Activated T-helper 17 cell treated with anti-CD3 and anti-CD28 coated beads, Interleukin-2, amount 50 U/mL, for 72 hours (primary cell): Measurements from ENCODE around the gene LRRC23. TPM values are rescaled to one million over a fixed set of nuclear protein-coding genes. Genes with fewer than 3 reads are reported as not detected.

ENCODE experiments used
- ATAC-seq: fragments of 150-1000 bp; cut with Tn5 transposase; replicated peaks from 2 replicates; pipeline ENCODE4 v1.10.0; 2021; ENCODE audit warnings: mild to moderate bottlenecking, moderate library complexity
- H3K27ac Mint-ChIP-seq: one replicate; pipeline ENCODE4 v1.8.0; 2022; ENCODE audit warnings: mixed read lengths
- H3K27me3 Mint-ChIP-seq: one replicate; pipeline ENCODE4 v1.8.0; 2022; ENCODE audit warnings: mixed read lengths
- H3K36me3 Mint-ChIP-seq: one replicate; pipeline ENCODE4 v1.8.0; 2022; ENCODE audit warnings: low read depth, mild to moderate bottlenecking, mixed read lengths
- H3K4me1 Mint-ChIP-seq: one replicate; pipeline ENCODE4 v1.8.0; 2022; ENCODE audit warnings: mixed read lengths
- H3K4me3 Mint-ChIP-seq: one replicate; pipeline ENCODE4 v1.8.0; 2022; ENCODE audit warnings: mild to moderate bottlenecking, mixed read lengths
- H3K9me3 Mint-ChIP-seq: one replicate; pipeline ENCODE4 v1.8.0; 2022; ENCODE audit warnings: mixed read lengths
- total RNA-seq, 2 donors: library from RNA; stranded (reverse); gene quantifications; one replicate each; pipeline ENCODE4 v1.2.3, GENCODE V29; 2022

The LRRC23 gene
- total RNA-seq, 2 donors from 2014 or later, result 4.4 to 7.6 TPM

DNA sequence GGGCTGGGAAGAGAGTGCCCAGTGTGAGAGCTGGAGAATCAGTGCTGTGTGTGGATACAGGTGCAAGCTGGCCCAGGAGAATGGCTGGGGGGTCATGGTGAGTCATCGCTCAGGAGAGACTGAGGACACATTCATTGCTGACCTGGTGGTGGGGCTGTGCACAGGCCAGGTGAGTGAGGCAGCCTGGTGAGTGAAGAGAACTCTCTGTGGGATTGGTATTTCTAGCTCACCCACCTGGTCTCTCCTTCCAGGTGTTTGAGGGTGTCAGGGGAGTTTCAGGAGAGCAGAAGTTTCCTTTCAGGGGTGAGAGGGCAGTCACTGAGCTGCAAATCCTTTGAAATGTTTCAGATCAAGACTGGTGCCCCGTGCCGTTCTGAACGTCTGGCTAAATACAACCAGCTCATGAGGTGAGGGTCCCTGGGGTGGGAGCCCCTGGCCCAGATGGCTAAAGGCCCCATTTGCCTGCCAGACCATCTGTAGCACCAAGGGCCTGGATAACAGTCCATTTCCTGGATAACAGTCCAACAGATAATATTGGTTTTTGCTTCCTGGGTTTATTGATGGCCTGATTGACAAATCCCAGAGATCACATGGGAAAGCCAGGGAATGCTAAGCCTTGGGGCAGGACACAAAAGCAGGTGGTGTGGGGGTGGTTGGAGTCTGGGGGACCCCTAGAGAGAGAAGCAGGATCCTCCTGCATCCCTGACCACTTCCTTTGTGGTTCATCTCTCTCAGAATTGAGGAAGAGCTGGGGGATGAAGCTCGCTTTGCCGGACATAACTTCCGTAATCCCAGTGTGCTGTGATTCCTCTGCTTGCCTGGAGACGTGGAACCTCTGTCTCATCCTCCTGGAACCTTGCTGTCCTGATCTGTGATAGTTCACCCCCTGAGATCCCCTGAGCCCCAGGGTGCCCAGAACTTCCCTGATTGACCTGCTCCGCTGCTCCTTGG is 17.6 kb downstream of the LRRC23 start:
- peak overlapping the region; percentile 98 for H3K27ac Mint-ChIP-seq
- no peaks in the 10 kb centered on the region for H3K27me3 Mint-ChIP-seq
- no peak for ATAC-seq
- H3K4me3 Mint-ChIP-seq, result no peak overlapping the region
- peaks cover 84% of the 10 kb centered on the region for H3K36me3 Mint-ChIP-seq
- no peaks in the 10 kb centered on the region for H3K9me3 Mint-ChIP-seq
- peaks cover 40% of the 10 kb centered on the region for H3K4me1 Mint-ChIP-seq

DNA sequence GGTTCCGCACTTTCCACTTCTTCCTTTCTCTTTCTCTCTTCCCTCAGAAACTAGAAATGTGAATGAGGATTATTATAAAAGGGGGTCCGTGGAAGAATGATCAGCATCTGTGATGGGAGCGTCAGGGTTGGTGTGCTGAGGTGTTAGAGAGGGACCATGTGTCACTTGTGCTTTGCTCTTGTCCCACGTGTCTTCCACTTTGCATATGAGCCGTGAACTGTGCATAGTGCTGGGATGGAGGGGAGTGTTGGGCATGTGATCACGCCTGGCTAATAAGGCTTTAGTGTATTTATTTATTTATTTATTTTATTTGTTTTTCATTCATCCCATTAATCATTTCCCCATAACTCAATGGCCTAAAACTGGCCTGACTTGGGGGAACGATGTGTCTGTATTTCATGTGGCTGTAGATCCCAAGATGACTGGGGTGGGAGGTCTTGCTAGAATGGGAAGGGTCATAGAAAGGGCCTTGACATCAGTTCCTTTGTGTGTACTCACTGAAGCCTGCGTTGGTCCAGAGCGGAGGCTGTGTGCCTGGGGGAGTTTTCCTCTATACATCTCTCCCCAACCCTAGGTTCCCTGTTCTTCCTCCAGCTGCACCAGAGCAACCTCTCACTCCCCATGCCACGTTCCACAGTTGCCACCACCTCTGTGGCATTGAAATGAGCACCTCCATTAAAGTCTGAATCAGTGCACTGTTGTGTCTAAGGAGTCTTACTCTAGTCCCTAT is 18.5 kb downstream of the LRRC23 start:
- Mint-ChIP-seq H3K27me3 (no peaks in the 10 kb centered on the region), H3K9me3 (no peaks in the 10 kb centered on the region), H3K4me3 (peak overlapping the region; percentile 5), H3K4me1 (peaks cover 41% of the 10 kb centered on the region), H3K36me3 (peaks cover 78% of the 10 kb centered on the region), H3K27ac (peak overlapping the region; percentile 98)
- ATAC-seq, result peak; percentile 6

DNA sequence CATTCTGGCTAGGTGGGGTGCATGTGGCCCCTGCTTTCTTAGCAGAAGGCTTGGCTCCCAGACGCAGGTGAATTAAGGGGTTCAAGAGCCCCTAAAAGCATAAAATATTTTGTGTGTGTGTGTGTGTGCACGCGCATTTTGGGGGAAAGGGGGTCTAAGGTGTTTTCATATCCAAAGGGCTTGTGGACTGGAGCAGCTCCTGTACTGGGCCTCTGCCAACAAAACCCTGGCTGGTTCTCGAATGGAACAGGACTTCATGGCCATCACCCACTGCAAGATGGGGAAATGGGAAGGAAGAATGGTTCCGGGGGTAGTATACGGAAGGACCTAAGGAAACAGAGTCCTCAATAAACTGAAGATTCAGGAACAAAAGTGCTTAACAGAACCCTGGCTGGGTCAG is 19.2 kb downstream of the LRRC23 start:
- H3K27me3 Mint-ChIP-seq, result no peaks in the 10 kb centered on the region
- H3K36me3 Mint-ChIP-seq, result peaks cover 79% of the 10 kb centered on the region
- peaks cover 46% of the 10 kb centered on the region for H3K4me1 Mint-ChIP-seq
- ATAC-seq, result peak; percentile 1
- H3K4me3 Mint-ChIP-seq, result peak overlapping the region; percentile 87
- H3K27ac Mint-ChIP-seq, result peak overlapping the region; percentile 98
- H3K9me3 Mint-ChIP-seq, result no peaks in the 10 kb centered on the region

DNA sequence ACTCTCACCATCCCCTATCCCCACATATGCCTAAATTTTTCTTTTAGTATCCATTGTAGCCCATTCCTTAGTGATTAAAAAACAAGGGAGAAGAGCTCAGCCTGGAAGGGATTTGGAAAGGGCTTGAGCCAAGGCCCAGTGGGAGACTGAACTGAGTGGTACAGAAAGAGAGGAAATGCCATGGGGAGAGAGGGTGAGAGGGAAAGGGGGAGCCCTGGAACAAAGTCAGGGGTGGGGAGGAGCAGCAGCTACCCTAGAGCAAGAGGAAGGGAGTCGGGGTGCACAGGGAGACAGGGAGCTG is 20.6 kb downstream of the LRRC23 start:
- peak overlapping the region; percentile 87 for H3K4me3 Mint-ChIP-seq
- peak overlapping the region; percentile 98 for H3K27ac Mint-ChIP-seq
- H3K27me3 Mint-ChIP-seq, result no peaks in the 10 kb centered on the region
- H3K4me1 Mint-ChIP-seq, result peaks cover 48% of the 10 kb centered on the region
- ATAC-seq, result no peak
- no peaks in the 10 kb centered on the region for H3K9me3 Mint-ChIP-seq
- H3K36me3 Mint-ChIP-seq, result peaks cover 76% of the 10 kb centered on the region

DNA sequence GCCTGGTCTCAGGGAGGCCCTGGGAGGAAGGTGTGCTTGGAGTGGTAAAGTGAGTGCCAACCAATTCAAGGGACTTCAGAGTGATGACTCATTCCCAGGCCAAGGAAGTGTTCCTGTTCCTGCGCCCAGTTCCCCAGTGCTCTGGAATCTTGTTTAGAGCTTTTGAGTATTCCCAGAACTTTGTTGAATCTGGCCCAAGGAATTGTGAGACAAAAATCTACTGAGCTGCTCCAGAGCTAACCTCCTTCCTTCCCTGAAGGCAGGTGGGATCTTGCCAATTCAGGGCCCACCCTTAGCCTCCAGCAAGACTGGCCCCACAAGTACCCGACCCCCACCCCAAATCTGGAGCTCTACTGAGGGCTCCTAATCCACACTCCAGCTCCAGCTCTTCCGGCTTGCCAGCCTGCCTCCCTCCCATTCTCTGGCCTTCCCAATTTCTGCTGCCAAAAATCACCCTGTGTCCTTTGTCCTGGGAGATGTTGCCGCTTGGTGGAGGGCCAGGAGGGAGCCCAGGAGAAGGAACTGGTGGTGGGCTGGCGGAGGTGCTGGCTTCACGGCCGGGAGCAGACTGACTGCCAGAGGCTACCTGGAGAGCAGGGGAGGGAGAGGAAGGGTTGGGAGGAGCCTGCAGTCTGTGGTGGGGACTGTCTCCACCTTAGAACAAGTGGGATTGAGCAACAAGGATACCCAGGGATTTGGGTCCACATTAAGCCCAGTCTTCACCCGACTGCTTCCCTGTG is 21.1 kb downstream of the LRRC23 start:
- H3K4me3 Mint-ChIP-seq, result peak overlapping the region; percentile 87
- peaks cover 48% of the 10 kb centered on the region for H3K4me1 Mint-ChIP-seq
- H3K9me3 Mint-ChIP-seq, result no peaks in the 10 kb centered on the region
- peak overlapping the region; percentile 98 for H3K27ac Mint-ChIP-seq
- ATAC-seq, result no peak
- H3K27me3 Mint-ChIP-seq, result no peaks in the 10 kb centered on the region
- H3K36me3 Mint-ChIP-seq, result peaks cover 71% of the 10 kb centered on the region

DNA sequence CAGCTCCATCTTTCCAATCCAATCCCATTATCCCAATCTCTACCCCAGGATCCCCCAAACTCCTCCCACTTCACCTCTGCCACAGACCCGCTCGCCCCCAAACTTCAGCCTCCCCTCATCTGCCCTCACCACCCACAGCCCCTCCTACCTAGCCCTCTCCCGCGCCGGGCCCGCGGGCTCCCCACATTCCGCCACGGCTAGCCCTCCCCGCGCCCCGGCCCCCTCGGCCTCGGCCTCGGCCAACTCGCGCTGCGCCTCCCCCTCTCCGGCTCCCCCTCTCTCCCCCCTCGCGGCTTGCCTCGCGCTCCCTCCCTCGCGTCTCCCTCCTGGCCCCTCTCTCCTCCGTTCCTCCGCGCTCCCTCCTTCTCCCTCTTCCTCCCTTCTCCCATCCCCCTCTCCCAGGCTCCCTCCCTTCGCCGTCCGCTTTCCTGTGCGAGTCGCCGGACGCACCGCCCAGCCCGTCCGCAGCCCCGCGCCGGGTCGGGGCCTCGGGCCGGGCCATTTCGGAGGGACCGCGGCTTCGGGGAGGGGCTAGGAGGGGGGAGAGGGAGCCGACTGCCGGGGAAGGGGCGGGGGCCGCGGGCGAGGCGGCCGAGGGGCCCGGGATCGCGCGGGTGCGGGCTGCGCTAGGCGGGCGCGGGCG is 22.9 kb downstream of the LRRC23 start, which contains the start of gene ATN1:
Gene ATN1 (plus strand): TSS at position 581 of the 643 bp plus-strand sequence. CDS start 6,043 bp downstream, outside the sequence.
- H3K4me1 Mint-ChIP-seq, result peaks cover 54% of the 10 kb centered on the region
- H3K27ac Mint-ChIP-seq, result peak within 1 kb of the TSS; percentile 98

DNA sequence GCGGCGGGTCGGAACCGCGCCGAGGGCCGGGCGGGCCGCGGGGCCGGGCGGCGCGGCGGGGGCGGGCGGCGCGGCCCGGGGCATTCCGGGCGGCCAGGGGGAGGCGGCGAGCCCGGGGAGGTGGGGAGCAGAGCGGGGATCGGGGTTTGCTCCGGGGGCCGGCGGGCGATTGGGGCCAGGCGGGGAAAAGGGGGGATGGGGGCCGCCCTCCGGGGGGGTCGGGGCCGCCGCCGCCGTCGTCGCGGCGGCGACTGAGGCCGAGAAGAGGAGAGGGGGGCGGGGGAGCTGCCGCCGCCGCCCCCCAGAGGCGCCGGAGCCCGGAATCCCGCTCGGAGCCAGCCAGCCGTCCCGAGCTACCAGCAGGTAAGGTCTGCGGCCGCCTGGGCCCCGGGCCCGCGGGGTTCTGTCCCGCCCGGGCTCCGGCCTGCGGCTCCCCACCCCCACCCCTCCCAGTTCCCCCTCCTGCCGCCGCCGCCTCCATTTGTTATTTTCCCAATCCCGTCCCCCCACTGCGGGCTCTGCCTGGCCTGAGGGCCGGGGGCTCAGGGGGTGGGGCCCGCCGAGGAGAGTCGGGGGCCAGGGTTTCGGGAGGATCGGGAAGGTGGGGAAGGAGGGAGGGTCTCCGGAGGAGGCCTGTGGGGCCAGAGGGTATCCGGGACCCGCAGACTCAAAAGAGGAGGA is 23.5 kb downstream of the LRRC23 start:
- Mint-ChIP-seq H3K27ac (peak overlapping the region; percentile 96), H3K27me3 (no peaks in the 10 kb centered on the region), H3K4me3 (peak overlapping the region; percentile 96), H3K4me1 (peaks cover 53% of the 10 kb centered on the region), H3K9me3 (no peaks in the 10 kb centered on the region), H3K36me3 (peaks cover 58% of the 10 kb centered on the region)
- ATAC-seq, result peak; percentile 28

More for the DNA sequence above, 22.9 kb downstream of the LRRC23 start, which contains the start of gene ATN1:
- peak; percentile 33 for ATAC-seq
- Mint-ChIP-seq H3K27me3 (no peaks in the 10 kb centered on the region), H3K9me3 (no peaks in the 10 kb centered on the region), H3K36me3 (peaks cover 60% of the 10 kb centered on the region), H3K4me3 (peak within 1 kb of the TSS; percentile 96)

DNA sequence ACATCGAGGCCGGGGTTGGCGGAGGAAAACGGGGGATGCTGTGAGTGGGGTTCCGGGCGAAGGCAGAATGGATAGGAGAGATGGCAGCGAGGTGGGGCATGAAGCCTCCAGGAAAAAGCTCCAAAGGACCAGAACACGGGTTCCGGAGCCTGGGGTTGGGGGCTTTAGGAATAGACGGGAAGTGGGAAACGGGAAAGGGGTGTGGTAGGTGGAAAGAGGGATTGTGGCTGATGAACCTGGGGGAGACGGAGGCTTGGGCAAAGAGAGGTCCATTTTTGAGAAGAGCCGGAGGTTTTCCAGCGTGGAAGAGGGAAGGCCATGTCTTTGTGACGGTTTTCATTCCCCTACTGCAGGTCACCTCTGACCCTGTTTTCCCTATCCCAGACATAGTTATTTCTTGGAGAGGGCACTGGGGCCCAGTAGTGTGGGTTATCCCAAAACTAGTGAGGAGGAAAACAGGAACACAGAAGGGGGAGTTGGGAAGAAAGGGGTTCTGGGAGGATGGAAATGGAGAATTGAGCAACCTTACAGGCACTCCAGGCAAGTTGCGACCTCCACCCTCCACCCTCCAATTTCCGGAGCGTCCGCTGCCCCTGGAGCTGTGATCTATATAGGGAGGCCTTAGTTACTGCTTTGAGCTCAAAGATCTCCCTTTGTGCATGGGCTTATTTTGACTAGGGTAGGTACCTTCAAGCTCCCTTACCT is 24.2 kb downstream of the LRRC23 start:
- no peak for ATAC-seq
- H3K36me3 Mint-ChIP-seq, result peaks cover 57% of the 10 kb centered on the region
- peak overlapping the region; percentile 96 for H3K27ac Mint-ChIP-seq
- no peaks in the 10 kb centered on the region for H3K27me3 Mint-ChIP-seq
- H3K4me3 Mint-ChIP-seq, result peak overlapping the region; percentile 96
- H3K4me1 Mint-ChIP-seq, result peaks cover 49% of the 10 kb centered on the region
- H3K9me3 Mint-ChIP-seq, result no peaks in the 10 kb centered on the region

DNA sequence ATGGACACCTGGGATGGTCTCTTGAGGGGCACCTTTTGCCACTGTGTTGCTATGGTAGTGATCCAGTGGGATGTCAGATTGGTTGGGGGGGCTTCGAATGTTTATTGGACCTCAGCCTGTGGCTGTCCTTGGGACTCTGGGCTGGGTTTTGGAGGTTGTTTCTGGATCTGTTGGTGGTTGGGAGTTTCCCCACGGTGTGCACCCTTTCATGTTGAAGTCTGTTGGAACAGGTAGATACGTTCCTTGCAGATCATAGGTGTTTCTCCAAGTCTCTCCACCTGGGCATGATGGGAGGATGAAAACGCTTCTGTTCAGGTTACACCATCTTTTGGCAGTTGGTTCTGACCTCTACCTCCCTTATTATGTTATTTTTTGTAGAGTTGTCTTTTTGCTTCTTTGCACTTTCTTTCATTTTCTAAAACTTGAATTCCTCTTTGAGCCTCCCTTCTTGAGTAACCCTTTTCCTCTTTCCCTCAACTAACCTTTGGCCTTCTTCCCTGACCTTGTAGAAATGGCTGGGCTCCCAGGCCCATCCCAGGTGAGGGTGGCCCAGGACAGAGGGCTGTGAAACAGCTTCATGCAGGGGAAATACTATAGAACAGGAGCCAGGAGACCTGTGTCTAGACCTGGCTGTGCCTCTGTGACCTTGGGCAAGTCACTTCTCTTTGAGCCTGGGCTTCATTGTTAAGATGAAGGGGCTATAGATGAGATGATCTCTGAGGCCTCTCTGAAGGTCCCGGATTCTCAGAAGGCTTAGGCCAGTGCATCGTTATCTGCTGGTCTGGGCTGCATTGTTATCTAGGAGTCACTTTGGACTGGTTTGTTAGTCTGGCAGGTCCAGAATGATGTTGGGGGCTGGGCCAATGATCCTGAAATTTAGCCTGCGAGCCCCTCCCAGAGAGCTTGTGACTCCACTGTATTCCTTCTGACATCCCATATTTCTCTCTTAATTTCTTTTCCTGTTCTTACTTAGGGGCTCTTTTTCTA is 25.1 kb downstream of the LRRC23 start:
- Mint-ChIP-seq H3K4me3 (peak overlapping the region; percentile 96), H3K9me3 (no peaks in the 10 kb centered on the region), H3K27me3 (no peaks in the 10 kb centered on the region), H3K36me3 (peaks cover 57% of the 10 kb centered on the region), H3K27ac (peak overlapping the region; percentile 96), H3K4me1 (peaks cover 41% of the 10 kb centered on the region)
- ATAC-seq, result no peak

DNA sequence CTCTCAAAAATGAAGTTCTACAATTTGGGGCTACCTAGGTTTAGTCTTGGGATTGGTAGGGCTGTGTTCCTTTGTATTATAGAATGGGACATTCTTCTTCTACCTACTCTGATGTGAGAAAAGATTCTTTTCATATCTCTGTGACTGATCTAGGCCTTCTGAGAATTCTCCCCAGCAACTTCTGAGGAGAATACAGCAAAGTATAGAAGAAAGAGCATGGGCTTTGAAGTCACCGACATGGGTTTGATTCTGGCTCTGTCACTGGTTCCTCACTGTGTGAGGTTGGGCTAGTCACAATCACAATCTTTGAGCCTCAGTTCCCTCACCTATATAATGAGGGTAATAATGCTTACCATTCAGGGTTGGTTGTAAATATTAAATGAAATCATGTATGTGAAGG is 28.1 kb downstream of the LRRC23 start:
- peaks cover 70% of the 10 kb centered on the region for H3K36me3 Mint-ChIP-seq
- H3K4me3 Mint-ChIP-seq, result peak overlapping the region; percentile 15
- ATAC-seq, result no peak
- H3K27ac Mint-ChIP-seq, result peak overlapping the region; percentile 74
- peaks cover 39% of the 10 kb centered on the region for H3K4me1 Mint-ChIP-seq
- no peaks in the 10 kb centered on the region for H3K9me3 Mint-ChIP-seq
- H3K27me3 Mint-ChIP-seq, result no peaks in the 10 kb centered on the region

DNA sequence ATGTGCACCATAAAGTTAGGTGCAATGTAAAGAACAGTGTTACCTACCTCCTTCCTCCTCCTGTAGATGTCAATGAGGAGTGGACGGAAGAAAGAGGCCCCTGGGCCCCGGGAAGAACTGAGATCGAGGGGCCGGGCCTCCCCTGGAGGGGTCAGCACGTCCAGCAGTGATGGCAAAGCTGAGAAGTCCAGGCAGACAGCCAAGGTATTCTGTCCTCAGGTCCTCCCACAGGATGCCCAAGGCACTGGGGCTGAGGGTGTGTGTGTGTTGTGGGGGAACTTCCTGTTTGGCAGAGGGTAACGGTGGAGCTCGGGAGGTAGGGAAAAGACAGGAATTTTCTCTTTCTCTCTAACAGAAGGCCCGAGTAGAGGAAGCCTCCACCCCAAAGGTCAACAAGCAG is 29.5 kb downstream of the LRRC23 start:
- ATAC-seq, result no peak
- peaks cover 70% of the 10 kb centered on the region for H3K36me3 Mint-ChIP-seq
- no peaks in the 10 kb centered on the region for H3K27me3 Mint-ChIP-seq
- peaks cover 38% of the 10 kb centered on the region for H3K4me1 Mint-ChIP-seq
- H3K9me3 Mint-ChIP-seq, result no peaks in the 10 kb centered on the region
- peak overlapping the region; percentile 98 for H3K27ac Mint-ChIP-seq
- H3K4me3 Mint-ChIP-seq, result no peak overlapping the region
